HG03196 (cell line): ENCODE data around the gene CLEC2L.

Experiments used
- ATAC-seq: cut with Tn5 transposase; IDR thresholded peaks from one replicate; pipeline ENCODE4 v1.9.1; 2021; ENCODE audit not compliant: unreplicated experiment

The CLEC2L gene

GRCh38 chr7:139523199-139523941 lies at the start of gene CLEC2L:
Gene CLEC2L, plus strand, starts transcription at chr7:139523685. Its CDS starts 243 bp downstream, at chr7:139523928.
- no peak for ATAC-seq

GRCh38 chr7:139476139-139476538 lies 47.3 kb upstream of the CLEC2L start:
- no peak for ATAC-seq

GRCh38 chr7:139476891-139477290 lies 46.6 kb upstream of the CLEC2L start:
- ATAC-seq, result no peak

- no peak for ATAC-seq
Observed at GRCh38 chr7:139479620-139480019, 43.9 kb upstream of the CLEC2L start.

DNA sequence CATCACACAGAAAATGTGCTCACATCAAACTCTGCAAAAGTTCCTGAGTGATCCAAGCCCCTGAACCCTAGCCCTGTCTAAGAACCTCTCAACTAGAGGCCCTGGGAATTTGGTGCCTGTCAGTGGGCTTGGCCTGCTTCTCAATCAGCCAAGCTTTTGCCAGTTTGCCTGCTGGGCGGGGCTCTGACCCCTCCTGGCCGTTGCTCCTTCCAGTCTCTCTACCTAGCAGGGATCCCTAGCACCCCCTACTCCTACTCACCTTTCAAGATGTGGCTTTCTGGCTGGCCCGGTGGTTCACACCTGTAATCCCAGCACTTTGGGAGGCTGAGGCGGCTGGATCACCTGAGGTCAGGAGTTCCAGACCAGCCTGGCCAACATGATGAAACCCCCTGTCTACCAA lies 42.1 kb upstream of the CLEC2L start:
- ATAC-seq, result no peak

DNA sequence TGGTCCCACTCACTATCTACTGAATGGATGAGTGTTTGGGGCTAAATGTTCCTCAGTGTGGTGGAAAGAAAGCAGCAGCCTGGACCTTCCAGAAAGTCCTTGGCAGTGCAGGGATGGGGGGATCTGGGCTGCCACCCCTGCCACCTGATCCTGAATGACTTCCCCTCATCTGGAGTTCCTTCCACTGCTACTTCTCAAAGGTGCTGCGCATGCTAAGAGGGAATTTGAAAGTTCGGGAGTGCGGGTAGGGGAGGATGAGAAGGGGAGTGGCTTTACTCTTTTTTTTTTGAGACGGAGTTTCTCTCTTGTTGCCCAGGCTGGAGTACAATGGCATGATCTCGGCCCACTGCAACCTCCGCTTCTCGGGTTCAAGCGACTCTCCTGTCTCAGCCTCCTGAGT lies 41.4 kb upstream of the CLEC2L start:
- no peak for ATAC-seq

- no peak for ATAC-seq
Observed at GRCh38 chr7:139482662-139483466, 40.6 kb upstream of the CLEC2L start.

DNA sequence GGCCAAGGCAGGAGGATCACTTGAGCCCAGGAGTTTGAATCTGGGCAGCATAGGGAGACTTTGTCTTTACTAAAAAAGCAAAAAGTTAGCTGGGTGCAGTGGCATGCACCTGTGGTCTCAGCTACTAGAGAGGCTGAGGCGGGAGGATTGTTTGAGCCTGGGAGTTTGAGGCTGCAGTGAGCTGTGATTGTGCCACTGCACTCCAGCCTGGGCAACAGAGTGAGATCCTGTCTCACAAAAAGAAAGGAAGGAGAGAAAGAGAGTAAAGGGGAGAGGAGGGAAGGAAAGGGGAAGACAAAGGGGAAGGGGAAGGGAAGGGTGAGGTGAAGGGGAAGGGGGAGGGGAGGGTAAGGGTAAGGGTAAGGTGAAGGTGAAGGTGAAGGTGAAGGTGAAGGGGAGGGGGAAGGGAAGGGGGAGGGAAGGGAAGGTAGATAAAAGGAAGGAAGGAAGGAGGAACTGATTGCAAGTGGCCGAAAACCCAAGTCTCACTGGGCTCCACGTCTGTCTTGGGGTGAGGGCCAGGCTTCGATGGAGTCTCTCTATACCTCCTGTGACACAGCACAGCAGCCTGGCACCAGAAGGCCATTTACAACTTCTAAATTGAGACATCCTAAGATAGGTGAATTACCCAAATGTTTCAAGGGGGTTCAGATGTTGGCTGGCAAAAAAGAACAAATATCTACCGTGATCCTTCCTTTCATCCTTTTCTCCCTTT lies 36.0 kb upstream of the CLEC2L start:
- ATAC-seq, result no peak

DNA sequence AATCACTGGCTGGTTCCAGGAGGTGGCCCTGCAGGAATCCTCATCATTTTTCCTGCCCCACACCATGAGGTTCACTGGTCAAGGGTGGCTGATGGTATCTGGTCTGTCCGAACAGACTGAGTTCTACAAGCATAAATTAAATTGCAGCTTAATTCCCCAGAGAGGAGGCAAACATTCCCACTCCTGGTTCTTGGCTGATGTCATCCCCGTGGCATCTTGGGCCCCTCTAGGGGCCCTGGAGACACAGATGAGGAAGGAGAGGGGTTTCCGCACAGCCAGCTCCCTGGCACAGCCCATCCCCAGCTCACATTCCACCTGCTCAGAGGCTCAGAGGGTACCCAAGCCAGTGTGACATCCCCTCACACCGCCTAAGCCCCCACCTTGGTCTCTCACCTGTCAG lies 34.7 kb upstream of the CLEC2L start:
- no peak for ATAC-seq

DNA sequence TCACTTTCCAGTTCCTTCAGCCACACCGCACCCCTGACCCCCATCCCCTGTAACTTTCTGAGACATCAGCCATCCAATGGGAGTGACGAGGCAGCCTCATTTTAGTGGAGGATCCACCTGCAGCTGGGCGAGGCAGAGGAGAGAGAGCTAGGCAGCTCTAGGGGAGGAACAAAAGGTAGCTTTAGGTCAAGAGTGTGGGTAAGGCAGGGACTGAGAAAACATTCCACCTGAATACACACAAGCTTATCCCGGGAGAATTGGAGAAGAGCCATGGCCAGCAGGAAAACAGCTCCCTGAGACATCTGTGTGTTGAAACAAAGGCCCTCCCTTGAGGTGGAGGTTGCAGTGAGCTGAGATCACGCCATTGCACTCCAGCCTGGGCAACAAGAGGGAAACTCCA lies 33.4 kb upstream of the CLEC2L start:
- no peak for ATAC-seq

GRCh38 chr7:139492293-139492692 lies 31.2 kb upstream of the CLEC2L start:
- ATAC-seq, result no peak

- ATAC-seq, result peak; percentile 61
Observed at GRCh38 chr7:139494835-139495579, 28.5 kb upstream of the CLEC2L start.

DNA sequence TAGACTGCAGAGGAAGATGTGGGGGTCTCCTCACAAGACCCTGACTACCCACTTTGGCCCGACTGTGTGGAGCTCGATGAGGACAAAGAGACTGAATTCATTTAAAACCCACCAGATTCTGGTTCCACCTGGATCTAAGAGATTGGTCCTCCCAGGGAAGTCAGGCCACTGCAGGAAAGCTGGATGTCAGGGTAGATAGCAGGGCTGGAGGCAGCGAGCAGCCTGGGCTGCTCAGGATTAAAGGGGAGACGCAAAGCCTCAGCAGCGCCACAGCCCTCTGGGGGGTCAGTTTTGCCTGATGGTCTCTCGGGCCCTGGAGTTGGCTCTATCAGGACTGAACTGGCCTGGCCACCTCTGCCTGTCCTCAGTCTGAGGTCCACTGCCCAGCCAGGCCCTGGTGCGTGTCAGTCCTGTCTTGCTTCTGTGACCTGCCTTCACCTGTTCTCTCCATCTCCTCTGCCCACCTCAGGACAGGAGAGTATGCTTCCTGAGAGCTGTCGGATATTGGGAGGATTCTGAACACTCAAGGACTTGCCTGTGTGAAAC lies 27.8 kb upstream of the CLEC2L start:
- no peak for ATAC-seq

DNA sequence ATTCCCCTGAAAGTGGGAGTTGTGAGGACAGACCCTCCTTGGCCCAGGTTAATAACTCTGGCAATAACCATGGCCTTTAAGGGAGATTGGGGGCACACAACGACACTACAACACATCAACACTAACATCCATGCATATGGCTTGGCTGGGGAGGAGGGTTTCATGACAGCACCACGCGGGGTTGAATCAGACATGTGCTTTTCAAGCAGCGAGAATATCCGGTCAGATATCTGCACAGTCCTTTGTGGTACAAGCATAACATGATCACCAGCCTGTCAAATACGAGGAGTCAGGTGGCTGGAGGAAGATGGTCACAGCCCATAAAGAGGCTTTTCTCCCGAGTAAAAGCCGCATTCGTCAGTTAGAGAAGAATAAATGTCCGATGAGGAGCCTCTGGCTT lies 27.0 kb upstream of the CLEC2L start:
- ATAC-seq, result no peak

DNA sequence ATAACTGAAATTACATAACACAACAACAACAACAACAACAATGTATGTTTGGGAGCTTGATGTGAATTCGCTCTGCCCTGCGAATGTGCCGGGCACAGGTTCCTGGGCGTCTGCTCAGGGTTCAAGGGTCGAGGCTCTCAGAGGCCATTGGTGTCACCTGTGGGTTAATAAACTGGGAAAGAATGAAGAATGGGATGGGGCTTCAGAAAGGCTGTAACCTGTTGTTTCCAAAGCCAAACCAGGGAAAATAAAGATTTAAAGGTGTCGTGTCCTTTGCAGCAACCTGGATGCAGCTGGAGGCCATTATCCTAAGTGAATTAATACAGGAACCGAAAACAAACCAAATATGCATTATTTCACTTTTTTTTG lies 22.7 kb upstream of the CLEC2L start:
- ATAC-seq, result no peak

DNA sequence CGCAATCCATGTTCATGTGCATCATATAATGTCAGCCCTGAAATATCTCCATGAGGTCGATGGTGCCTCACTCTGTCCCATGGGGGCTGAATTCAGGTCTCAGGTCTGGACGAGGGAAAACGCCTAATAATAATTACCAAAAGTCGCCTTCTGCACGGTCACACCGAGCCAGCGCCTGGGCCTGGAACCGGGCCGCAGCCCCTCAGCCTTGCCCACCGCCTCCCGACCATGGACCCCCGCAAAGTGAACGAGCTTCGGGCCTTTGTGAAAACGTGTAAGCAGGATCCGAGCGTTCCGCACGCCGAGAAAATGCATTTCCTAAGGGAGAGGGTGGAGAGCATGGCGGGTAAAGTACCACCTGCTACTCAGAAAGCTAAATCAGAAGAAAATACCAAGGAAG lies 21.3 kb upstream of the CLEC2L start:
- no peak for ATAC-seq

GRCh38 chr7:139505563-139505962 lies 17.9 kb upstream of the CLEC2L start:
- no peak for ATAC-seq

GRCh38 chr7:139509535-139509934 lies 13.9 kb upstream of the CLEC2L start:
- ATAC-seq, result no peak

GRCh38 chr7:139511315-139511714 lies 12.2 kb upstream of the CLEC2L start:
- no peak for ATAC-seq

DNA sequence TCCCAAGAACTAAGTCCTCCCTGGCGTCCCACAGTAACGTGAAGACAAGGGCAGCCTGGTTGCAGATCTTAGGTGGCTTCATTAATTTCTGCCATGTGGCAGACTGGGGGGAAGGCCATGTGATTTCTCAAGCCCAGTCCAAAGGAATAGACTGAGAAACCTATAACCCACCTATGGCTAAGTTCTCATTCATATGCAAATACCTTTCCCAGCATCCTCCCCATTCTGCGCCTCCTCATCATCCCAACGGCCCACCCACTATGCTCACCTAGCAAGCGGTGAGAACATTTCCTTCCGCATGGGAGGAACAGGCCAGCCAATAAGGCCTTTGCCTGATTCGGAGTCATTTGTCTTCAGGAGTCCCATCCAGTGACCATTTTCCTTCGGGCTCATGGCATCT lies 8.2 kb upstream of the CLEC2L start:
- no peak for ATAC-seq

- ATAC-seq, result no peak
Observed at GRCh38 chr7:139521439-139521838, 2.0 kb upstream of the CLEC2L start.
